Left renal pelvis (tissue), 4 donors: ENCODE data around the gene RALGAPA2. TPM values are rescaled to one million over a fixed set of nuclear protein-coding genes. Genes with fewer than 3 reads are reported as not detected.

ENCODE experiments used
- DNase-seq, 4 donors: peaks; one replicate each; pipeline ENCODE4 v3.0.0-alpha.2; 2013; ENCODE audit warnings: low read depth in 4 of 4, low spot score in 3 of 4
- polyA plus RNA-seq, 4 donors: library from polyadenylated mRNA; unstranded; fragments of 120-200 nt; gene quantifications; one replicate each; pipeline ENCODE4 v1.2.1, GENCODE V29; 2013; ENCODE audit not compliant: insufficient read length in 4 of 4

The RALGAPA2 gene
- polyA plus RNA-seq, 4 donors, result 8.6 to 21.8 (median 19.4) TPM

DNA sequence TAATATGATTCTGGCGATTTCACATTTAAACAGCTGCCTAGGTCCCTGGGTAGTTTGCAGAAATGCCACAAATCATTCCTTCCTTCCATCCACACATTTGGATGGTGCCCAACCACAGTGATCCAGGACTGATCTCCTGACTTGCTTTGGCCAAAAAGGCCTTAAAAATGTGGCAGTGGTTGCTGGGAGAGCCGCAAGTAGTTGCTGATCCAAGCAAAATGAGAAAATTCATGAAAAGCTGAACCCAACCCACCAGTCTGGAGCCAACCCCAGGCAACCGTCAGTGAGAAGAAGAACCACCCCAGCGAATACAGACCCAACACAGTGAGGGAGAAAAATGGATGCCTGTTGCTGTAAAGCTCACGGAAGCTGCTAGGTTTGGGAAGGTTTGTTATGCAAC lies 25.1 kb downstream of the RALGAPA2 start:
- no peak for DNase-seq

- DNase-seq, result no peak
These were observed 26.8 kb downstream of the RALGAPA2 start for GRCh38 chr20:20685635-20686034.

DNA sequence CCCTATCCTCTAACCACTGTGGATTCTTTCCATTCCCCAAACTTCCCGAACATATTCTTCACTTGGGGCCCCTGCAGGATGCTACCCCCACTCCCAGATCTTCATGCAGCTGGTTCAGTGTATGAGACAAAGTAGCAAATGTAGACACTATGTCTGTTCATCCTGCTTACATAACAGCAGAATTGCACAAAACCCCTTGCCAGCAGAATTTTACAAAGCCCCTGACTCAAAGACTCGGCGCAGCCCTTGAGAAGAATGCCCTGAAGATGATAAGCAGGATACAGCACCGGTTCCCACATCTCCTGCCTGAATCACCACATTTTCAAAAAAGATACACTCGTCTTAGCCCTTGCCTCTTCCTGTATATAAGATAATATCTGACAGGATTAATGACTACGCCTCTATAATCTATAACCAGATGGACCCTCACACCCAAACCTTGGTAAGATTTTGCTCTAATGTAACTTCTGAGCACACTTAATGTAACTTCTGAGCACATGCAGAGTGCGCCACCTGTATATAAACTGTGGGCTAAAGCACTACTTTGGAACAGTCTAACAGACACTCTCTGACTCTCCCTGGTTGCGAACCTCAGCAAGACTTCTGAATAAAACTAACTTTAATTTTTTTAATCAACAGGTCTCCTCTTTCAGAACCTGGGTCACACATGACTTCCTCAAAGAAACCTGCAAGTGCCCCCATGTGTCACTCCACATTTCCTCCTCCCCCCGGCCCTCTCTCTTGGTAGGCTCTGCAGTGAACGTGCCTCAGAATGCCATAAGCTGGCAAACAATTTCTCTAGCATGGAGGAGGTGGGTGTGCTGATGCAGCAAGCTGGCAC lies 28.7 kb downstream of the RALGAPA2 start:
- no peak for DNase-seq

- DNase-seq, result no peak
These were observed 29.4 kb downstream of the RALGAPA2 start for GRCh38 chr20:20683020-20683419.

- DNase-seq, result no peak
These were observed 31.4 kb downstream of the RALGAPA2 start for GRCh38 chr20:20680991-20681508.

DNA sequence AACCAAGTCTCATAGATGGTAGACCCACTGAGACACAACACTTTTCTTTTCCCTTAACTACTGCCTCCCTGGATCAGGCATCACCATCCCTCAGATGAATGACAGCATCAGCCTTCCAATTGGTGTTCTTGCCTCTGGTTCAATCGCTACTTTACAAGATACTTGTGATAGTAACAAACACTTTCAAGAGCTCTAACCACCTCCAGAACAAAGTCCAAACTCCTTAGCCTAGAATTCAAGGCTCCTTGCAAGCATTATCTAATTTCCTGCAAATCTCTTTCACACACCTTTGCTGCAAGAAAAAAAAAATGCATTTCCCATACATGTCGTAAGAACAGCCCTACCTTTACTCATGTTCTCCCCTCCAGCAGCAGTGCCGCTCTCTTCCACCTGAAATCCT lies 33.1 kb downstream of the RALGAPA2 start:
- DNase-seq, result no peak

GRCh38 chr20:20677186-20677585 lies 35.3 kb downstream of the RALGAPA2 start:
- no peak for DNase-seq

DNA sequence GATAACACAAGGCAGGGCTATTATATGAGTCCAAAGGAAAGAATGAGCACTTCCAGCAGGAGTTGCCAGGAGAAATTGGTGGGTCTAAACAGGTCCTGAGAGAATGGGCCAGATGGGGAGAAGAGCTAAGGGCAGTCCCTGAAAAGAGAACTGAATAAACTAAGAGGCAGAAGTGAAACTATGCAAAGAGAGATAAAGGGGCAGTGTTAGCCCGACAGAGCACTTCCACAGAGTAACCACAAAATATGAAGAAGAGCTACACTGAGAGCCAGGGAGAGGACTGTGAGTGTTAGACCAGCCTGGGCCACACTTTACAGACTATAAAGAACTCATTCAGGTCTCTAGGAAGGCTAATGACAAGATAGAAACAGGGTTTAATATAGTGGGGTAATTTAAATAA lies 43.8 kb downstream of the RALGAPA2 start:
- no peak for DNase-seq

- DNase-seq, result no peak
These were observed 46.1 kb downstream of the RALGAPA2 start for GRCh38 chr20:20666359-20666758.

DNA sequence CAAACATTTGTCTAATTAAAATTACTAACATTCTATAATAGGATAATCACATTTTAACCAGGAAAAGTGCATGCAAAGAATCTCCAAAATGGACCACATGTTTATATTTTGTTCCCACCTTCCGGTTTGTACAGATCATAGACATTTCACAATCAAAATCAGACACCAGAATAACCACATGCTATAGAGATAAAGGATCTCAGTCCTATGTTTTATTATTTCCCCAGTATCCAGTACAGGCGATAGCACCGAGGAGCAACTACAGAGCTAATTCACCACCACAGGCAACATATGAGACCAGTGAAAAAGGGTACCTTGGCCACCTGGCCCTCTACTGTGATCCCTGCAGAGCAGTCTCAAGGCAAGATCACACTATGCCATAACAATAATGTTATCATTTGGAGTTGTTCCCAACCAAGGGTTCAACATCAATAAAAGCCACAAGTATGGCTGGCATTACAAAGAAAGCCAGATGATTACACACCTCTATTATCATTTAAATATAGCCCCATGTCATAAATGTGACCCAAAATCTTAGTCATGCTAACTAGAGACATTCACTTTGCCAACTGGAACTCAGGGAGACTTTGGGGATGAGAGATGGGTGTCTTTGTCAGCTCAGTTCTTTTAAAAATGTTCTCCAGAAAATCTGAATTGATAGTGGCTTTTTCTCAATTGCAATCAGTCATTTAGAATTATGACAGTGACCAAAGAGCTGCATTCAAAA lies 46.7 kb downstream of the RALGAPA2 start:
- DNase-seq, result no peak

DNA sequence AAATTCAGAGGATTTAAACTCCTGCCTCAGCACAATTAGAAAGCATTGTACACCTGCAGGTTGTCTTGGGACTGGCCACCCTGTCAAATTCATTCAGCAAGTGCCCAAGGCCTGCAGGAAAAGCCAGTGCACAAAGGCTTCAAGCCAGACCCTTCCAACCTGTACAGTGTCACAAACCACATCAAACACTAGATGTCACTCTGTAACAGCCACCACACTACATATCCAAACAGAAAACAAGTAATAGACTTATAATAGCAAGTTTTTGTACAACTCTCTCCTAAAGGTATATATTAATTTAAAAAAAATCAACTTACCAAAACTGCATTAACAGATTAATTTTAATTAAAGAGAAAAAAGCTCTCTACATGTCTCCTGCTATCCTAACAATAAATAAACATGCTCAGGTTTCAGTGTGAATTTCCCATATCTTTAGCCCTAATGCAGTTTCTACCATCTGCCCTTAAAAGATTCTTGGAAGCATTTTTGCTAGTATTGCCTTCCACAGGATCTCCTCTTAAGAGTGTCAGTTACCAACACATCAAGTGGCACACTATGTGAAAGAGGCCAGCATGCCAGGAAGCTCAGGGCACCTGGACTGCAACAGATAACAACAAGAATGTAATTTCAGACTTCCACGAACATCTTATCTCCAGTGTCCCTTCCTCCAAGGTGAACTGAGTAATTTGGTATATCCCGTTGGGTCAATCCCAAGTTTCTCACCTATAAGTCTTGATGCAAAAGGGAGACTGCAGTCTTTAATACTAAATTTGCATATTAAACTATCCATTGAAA lies 47.5 kb downstream of the RALGAPA2 start:
- DNase-seq, result peak in 3 of 4 donors; percentile 6 to 22 (median 15)

DNA sequence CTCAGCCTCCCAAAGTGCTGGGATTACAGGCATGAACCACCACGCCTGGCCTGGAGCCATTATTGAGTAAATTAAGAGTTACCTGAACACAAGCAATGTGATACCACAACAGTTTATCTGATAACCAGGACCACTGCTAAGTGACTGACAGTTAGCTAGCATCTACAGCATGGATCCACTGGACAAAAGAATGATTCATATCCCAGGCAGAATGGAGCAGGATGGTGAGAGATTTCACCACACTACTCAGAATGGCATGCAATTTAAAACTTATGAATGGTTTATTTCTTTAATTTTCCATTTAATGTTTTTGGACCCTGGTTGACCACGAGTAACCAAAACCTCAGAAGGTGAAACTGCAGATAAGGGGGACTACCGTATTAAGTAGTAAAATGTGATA lies 48.6 kb downstream of the RALGAPA2 start:
- no peak for DNase-seq

GRCh38 chr20:20658871-20659431 lies 53.5 kb downstream of the RALGAPA2 start:
- no peak for DNase-seq

- DNase-seq, result no peak
These were observed 54.3 kb downstream of the RALGAPA2 start for GRCh38 chr20:20658123-20658522.

- no peak for DNase-seq
These were observed 55.4 kb downstream of the RALGAPA2 start for GRCh38 chr20:20657092-20657491.

DNA sequence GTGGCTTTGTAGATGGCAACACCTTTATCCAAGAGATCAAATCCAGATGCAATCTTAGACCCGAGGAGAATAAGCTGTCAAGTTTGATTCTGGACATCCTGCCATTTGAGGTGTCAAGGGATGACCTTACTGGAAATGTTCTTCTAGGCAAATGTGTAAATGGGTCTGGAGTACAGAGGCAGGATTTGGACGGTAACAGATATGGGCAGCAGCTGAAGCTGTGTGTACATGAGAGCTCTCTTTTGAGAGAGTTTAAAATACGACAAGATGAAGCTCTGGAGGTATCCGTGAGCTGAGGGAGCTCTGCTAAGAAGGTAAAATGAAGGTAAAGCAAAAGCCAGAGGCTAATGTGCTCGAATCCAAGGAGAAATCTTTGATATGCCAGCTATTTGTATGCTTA lies 56.6 kb downstream of the RALGAPA2 start:
- no peak for DNase-seq

GRCh38 chr20:20649945-20650344 lies 62.5 kb downstream of the RALGAPA2 start:
- no peak for DNase-seq

GRCh38 chr20:20643927-20644326 lies 68.5 kb downstream of the RALGAPA2 start:
- DNase-seq, result no peak

DNA sequence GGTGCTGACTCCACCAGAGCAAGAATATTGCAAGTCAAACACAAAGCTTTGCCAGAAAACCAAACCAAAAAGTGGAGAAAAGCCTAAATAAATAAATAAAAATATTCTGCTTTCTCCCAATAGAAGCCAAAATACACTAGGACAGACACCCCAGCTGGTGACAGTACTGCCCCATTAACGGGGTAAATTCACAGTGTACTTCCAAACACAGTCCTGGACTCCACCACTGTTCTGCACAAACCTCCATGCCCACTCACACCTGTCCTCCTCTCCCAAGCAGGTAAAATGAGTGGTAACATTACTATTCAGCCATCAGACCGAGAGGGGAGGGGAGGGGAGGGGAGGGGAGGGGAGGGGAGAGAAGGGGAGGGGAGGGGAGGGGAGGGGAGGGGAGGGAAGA lies 70.7 kb downstream of the RALGAPA2 start:
- no peak for DNase-seq

DNA sequence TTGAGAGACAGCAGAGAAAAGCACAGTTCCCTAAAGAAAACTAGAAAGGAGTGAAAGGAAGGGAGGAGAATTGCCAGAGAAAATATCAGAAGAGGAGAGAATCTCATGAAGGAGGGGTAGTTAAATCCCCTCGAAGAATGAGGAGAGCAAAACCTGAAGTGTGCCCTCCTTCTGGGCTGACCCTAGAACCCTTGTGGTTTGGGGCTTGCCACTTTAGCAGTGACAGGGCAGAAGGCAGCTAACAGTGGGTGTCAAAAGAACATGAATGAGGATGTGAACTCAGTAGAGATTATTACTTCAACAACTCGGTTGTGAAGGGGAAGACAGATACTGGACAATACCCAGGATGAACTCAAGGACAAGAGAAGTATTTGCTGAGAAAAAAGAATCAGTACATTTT lies 73.6 kb downstream of the RALGAPA2 start:
- DNase-seq, result no peak
